Activated CD4-positive, alpha-beta T cell treated with anti-CD3 and anti-CD28 coated beads, Interleukin-2, amount 10 ng/mL, durations not matched to agents 24 days and 14 days (primary cell): ENCODE results near the gene LGR6. TPM values are rescaled to one million over a fixed set of nuclear protein-coding genes. Genes with fewer than 3 reads are reported as not detected.

Experiments used
- DNase-seq: peaks from one replicate; pipeline ENCODE4 v3.0.0; 2022
- H3K27ac Mint-ChIP-seq: one replicate; pipeline ENCODE4 v1.8.0; 2022; ENCODE audit warnings: mild to moderate bottlenecking, mixed read lengths
- H3K27me3 Mint-ChIP-seq: one replicate; pipeline ENCODE4 v1.8.0; 2022; ENCODE audit warnings: mixed read lengths
- H3K36me3 Mint-ChIP-seq: one replicate; pipeline ENCODE4 v1.8.0; 2022; ENCODE audit warnings: low read depth, mild to moderate bottlenecking, mixed read lengths
- H3K4me1 Mint-ChIP-seq: one replicate; pipeline ENCODE4 v1.8.0; 2021; ENCODE audit warnings: mixed read lengths
- H3K4me3 Mint-ChIP-seq: one replicate; pipeline ENCODE4 v1.8.0; 2022; ENCODE audit warnings: mild to moderate bottlenecking, moderate library complexity, mixed read lengths
- H3K9me3 Mint-ChIP-seq: one replicate; pipeline ENCODE4 v1.8.0; 2021; ENCODE audit warnings: mixed read lengths
- intact Hi-C: fragments of 100-400 bp; cut with micrococcal nuclease; formaldehyde crosslinking; loops from one replicate; pipeline ENCODE4 v1.15.1; 2023
- total RNA-seq: library from RNA; stranded (reverse); gene quantifications from 2 replicates; pipeline ENCODE4 v1.2.3, GENCODE V29; 2022

LGR6 gene
- total RNA-seq, 1 donor from 2014 or later: not detected

DNA sequence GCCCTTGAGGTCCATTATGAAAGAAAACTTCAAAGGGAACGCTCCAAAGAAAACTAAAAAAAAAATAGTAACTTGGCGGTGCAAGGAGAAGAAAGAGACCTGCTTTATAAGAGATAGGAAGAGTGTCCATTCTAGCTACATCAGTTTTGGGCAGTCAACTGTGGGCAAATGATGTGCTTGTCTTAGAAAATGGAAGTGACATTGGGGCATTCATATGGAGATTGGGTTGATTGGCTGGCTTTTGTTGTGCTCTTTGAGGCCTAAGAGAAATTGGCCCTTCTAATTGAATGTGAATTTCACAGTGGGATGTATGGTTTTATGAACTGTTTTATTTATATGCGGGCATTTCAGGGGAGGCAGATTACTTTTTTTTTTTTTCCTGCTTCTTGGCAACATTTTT is 168.1 kb downstream of the LGR6 start:
- Mint-ChIP-seq H3K9me3 (no peaks in the 10 kb centered on the region), H3K36me3 (no peaks in the 10 kb centered on the region), H3K27me3 (no peaks in the 10 kb centered on the region), H3K27ac (no peak overlapping the region), H3K4me3 (no peak overlapping the region), H3K4me1 (no peaks in the 10 kb centered on the region)
- intact Hi-C loops: no loop called here
- DNase-seq: no peak

DNA sequence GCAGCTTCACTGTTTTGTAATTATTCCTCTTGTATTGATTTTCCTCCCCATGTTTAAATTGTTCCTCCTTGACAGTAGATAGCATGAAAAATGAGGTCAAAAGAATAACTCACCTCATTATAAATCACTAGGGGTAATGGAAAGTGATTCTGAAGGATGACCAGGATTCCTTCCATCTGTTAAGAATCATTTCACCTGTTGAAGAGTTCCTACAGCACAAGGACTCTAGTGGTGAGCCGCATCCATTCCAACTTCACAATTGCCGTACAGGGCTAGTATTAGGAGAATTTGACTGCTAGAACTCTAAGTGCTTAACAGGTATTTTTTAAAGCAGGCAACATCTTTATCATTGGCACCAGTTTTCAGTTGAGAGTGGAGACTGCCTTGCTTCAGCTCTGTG is 168.6 kb downstream of the LGR6 start:
- intact Hi-C loops: no loop called here
- Mint-ChIP-seq H3K36me3 (no peaks in the 10 kb centered on the region), H3K27me3 (no peaks in the 10 kb centered on the region), H3K27ac (no peak overlapping the region), H3K4me3 (no peak overlapping the region), H3K9me3 (no peaks in the 10 kb centered on the region), H3K4me1 (no peaks in the 10 kb centered on the region)
- no peak for DNase-seq

DNA sequence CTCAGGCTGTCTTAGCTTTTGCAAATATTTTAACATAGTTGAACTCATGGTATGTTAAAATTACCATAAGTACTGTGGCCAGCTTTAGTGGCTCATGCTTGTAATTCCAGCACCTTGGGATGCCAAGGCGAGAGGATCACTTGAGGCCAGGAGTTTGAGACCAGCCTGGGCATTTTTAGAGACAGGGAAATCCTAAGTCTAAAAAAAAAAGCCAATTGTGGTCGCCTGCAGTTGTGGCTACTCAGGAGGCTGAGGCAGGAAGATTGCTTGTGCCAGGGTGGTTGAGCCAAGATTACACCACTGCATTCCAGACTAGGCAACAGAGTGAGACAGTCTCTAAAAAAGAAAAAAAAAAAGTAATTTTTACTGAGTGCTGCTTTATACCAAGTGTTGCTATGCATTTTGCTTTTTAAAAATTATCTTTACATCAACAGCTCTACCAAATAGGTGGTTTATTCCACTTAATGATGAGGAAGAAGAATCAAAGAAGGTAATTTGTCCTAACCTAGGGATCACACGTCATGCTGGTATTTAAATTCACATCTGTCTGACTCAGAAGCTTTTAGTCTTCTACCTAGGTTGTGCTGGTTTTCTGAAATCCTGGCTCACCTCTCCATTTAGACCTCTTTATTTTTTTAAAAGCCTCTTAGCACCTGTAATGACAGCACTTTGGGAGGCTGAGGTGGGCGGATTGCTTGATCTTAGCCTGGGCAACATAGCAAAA is 171.7 kb downstream of the LGR6 start:
- H3K4me3 Mint-ChIP-seq: no peak overlapping the region
- no peaks in the 10 kb centered on the region for H3K9me3 Mint-ChIP-seq
- H3K27me3 Mint-ChIP-seq: no peaks in the 10 kb centered on the region
- H3K27ac Mint-ChIP-seq: no peak overlapping the region
- no peaks in the 10 kb centered on the region for H3K36me3 Mint-ChIP-seq
- no peak for DNase-seq
- H3K4me1 Mint-ChIP-seq: no peaks in the 10 kb centered on the region
- intact Hi-C loops: no loop called here

DNA sequence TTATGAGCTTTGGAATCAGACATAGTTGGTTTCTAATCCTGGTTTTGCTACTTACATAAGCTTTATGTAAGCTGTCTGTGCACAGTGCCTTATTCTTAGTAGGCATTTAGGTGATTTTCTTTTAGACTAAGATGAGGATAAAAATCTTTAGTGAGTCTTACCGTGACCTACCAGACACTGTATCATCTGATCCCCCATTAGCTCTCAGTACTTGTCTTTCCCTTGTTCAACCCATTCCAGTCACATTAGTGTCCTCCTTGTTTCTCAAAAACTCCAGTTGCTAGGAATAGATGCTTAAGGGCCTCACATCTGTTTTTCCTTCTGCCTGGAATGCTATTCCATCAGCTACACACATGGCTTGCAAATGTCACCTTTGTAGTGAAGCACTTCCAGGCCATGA is 173.7 kb downstream of the LGR6 start:
- H3K9me3 Mint-ChIP-seq: no peaks in the 10 kb centered on the region
- DNase-seq: no peak
- H3K36me3 Mint-ChIP-seq: no peaks in the 10 kb centered on the region
- no peaks in the 10 kb centered on the region for H3K27me3 Mint-ChIP-seq
- no peaks in the 10 kb centered on the region for H3K4me1 Mint-ChIP-seq
- intact Hi-C loops: no loop called here
- H3K27ac Mint-ChIP-seq: no peak overlapping the region
- H3K4me3 Mint-ChIP-seq: no peak overlapping the region

Other genes starting within 250 kb of the LGR6 start
- gene LMOD1, start 247.3 kb upstream of the LGR6 start, total RNA-seq: not detected in 2 replicates
- gene TIMM17A, start 238.3 kb upstream of the LGR6 start, total RNA-seq: 119 and 122 TPM in 2 replicates
- 34.2 and 36.1 TPM in 2 replicates for gene RNPEP, start 211.2 kb upstream of the LGR6 start, total RNA-seq
- gene ELF3, start 183.2 kb upstream of the LGR6 start, total RNA-seq: 0.14 and 0.68 TPM in 2 replicates
- not detected in 2 replicates for gene GPR37L1, start 70.9 kb upstream of the LGR6 start, total RNA-seq
- gene ARL8A, start 49.1 kb upstream of the LGR6 start, total RNA-seq: 51.9 and 57.4 TPM in 2 replicates
- gene PTPN7, start 33.2 kb upstream of the LGR6 start, total RNA-seq: 475 and 478 TPM in 2 replicates
- 92.4 and 109 TPM in 2 replicates for gene UBE2T, start 148.1 kb downstream of the LGR6 start, total RNA-seq
- gene PPP1R12B, start 154.9 kb downstream of the LGR6 start, total RNA-seq: 14.2 and 14.8 TPM in 2 replicates